ENCODE data around the gene CFAP70. TPM values are rescaled to one million over a fixed set of nuclear protein-coding genes. Genes with fewer than 3 reads are reported as not detected.

CFAP70 gene
- total RNA-seq, 1 donor from 2014 or later, result 1.5 TPM

Other genes with a start within 250 kb of the CFAP70 start
- gene NUDT13, start 248.4 kb downstream of the CFAP70 start, total RNA-seq, result 4.1 TPM
- gene ECD, start 190.9 kb downstream of the CFAP70 start, total RNA-seq, result 14.4 TPM
- 12.9 TPM for gene FAM149B1, start 190.7 kb downstream of the CFAP70 start, total RNA-seq
- gene DNAJC9, start 111.6 kb downstream of the CFAP70 start, total RNA-seq, result 7.8 TPM
- 102 TPM for gene MRPS16, start 106.2 kb downstream of the CFAP70 start, total RNA-seq
- gene ANXA7, start 55.2 kb upstream of the CFAP70 start, total RNA-seq, result 99.4 TPM
- gene MSS51, start 74.7 kb upstream of the CFAP70 start, total RNA-seq, result 1.8 TPM
- gene PPP3CB, start 137.2 kb upstream of the CFAP70 start, total RNA-seq, result 64.1 TPM
- 22.5 TPM for gene USP54, start 232.5 kb upstream of the CFAP70 start, total RNA-seq

Data from Right ventricle myocardium superior (tissue), 1 donor.